WTC11 (cell line): ENCODE measurements around the gene TRPV6. TPM values are rescaled to one million over a fixed set of nuclear protein-coding genes. Genes with fewer than 3 reads are reported as not detected.

ENCODE experiments used
- ATAC-seq: fragments of 200-7000 bp; cut with Tn5 transposase; 2 replicates; pipeline ENCODE4 v1.10.0; 2021; ENCODE audit warnings: mild to moderate bottlenecking, moderate library complexity
- CTCF ChIA-PET: fragments of 300-600 bp; sonication (Branson Sonifier 250); formaldehyde crosslinking; loops from one replicate; lab custom pipeline; 2021; ENCODE audit warnings: antibody characterized with exemption; lab: Charles Lee
- POLR2A ChIA-PET: fragments of 350-600 bp; sonication (Branson Sonifier 250); formaldehyde crosslinking; loops from one replicate; lab custom pipeline; 2021; ENCODE audit warnings: antibody characterized with exemption; lab: Charles Lee
- DNase-seq: peaks from one replicate; pipeline ENCODE4 v3.0.0; 2021; ENCODE audit warnings: low spot score
- H3K27ac Mint-ChIP-seq: 2 replicates; pipeline ENCODE4 v1.8.0; 2021; ENCODE audit warnings: mixed read lengths
- H3K27me3 Mint-ChIP-seq: 2 replicates; pipeline ENCODE4 v1.8.0; 2021; ENCODE audit warnings: low read depth, mild to moderate bottlenecking, moderate library complexity, mixed read lengths
- H3K36me3 Mint-ChIP-seq: 2 replicates; pipeline ENCODE4 v1.8.0; 2021; ENCODE audit warnings: mixed read lengths
- H3K4me1 Mint-ChIP-seq: 2 replicates; pipeline ENCODE4 v1.8.0; 2022; ENCODE audit warnings: mixed read lengths
- H3K4me3 Mint-ChIP-seq: 2 replicates; pipeline ENCODE4 v1.8.0; 2021; ENCODE audit warnings: mild to moderate bottlenecking, moderate library complexity, mixed read lengths
- H3K9me3 Mint-ChIP-seq: 2 replicates; pipeline ENCODE4 v1.8.0; 2021; ENCODE audit warnings: mixed read lengths
- ARID4B ChIP-seq: sonication (generic); formaldehyde crosslinking; IDR thresholded peaks from 2 replicates; pipeline ENCODE4 v1.8.0; 2023; ENCODE audit warnings: missing genetic modification reagents, mild to moderate bottlenecking, borderline replicate concordance
- CREB1 ChIP-seq: sonication (generic); formaldehyde crosslinking; IDR thresholded peaks from 2 replicates; pipeline ENCODE4 v1.8.0; 2023; ENCODE audit warnings: mild to moderate bottlenecking, missing genetic modification reagents
- CREM ChIP-seq: sonication (generic); formaldehyde crosslinking; IDR thresholded peaks from 2 replicates; pipeline ENCODE4 v1.8.1; 2022; ENCODE audit warnings: mild to moderate bottlenecking, missing genetic modification reagents, moderate library complexity
- ESRRA ChIP-seq: sonication (generic); formaldehyde crosslinking; IDR thresholded peaks from 2 replicates; pipeline ENCODE4 v1.8.1; 2022; ENCODE audit warnings: mild to moderate bottlenecking, missing genetic modification reagents, borderline replicate concordance
- FOXK1 ChIP-seq: sonication (generic); formaldehyde crosslinking; IDR thresholded peaks from 2 replicates; pipeline ENCODE4 v1.8.0; 2022; ENCODE audit warnings: mild to moderate bottlenecking, moderate library complexity, missing genetic modification reagents
- FOXP1 ChIP-seq: sonication (generic); formaldehyde crosslinking; IDR thresholded peaks from 2 replicates; pipeline ENCODE4 v1.8.0; 2022; ENCODE audit warnings: missing genetic modification reagents, mild to moderate bottlenecking, moderate library complexity, borderline replicate concordance
- GABPB1 ChIP-seq: sonication (generic); formaldehyde crosslinking; IDR thresholded peaks from 2 replicates; pipeline ENCODE4 v1.8.1; 2023; ENCODE audit warnings: mild to moderate bottlenecking, missing genetic modification reagents
- GTF2I ChIP-seq: fragments of 250-450 bp; sonication (Bioruptor Pico); conservative IDR thresholded peaks from 2 replicates; pipeline ENCODE4 v1.4.0; 2021; ENCODE audit warnings: mild to moderate bottlenecking
- OVOL2 ChIP-seq: fragments of 250-450 bp; sonication (Bioruptor Pico); IDR thresholded peaks from 2 replicates; pipeline ENCODE4 v1.9.0; 2021; ENCODE audit warnings: mild to moderate bottlenecking, borderline replicate concordance
- PRDM15 ChIP-seq: sonication (generic); formaldehyde crosslinking; IDR thresholded peaks from 2 replicates; pipeline ENCODE4 v1.8.0; 2022; ENCODE audit warnings: missing genetic modification reagents
- PREB ChIP-seq: sonication (generic); formaldehyde crosslinking; IDR thresholded peaks from 2 replicates; pipeline ENCODE4 v1.8.1; 2022; ENCODE audit warnings: mild to moderate bottlenecking, missing genetic modification reagents, moderate library complexity, borderline replicate concordance
- PRRX2 ChIP-seq: fragments of 250-450 bp; sonication (Bioruptor Pico); IDR thresholded peaks from 2 replicates; pipeline ENCODE4 v1.8.0; 2021; ENCODE audit warnings: mild to moderate bottlenecking
- SP1 ChIP-seq: sonication (generic); formaldehyde crosslinking; conservative IDR thresholded peaks from 2 replicates; pipeline ENCODE4 v1.8.1; 2022; ENCODE audit warnings: missing genetic modification reagents
- ZNF219 ChIP-seq: sonication (generic); formaldehyde crosslinking; IDR thresholded peaks from 2 replicates; pipeline ENCODE4 v1.8.0; 2023; ENCODE audit warnings: missing genetic modification reagents, mild to moderate bottlenecking, borderline replicate concordance
- ZNF317 ChIP-seq: sonication (generic); formaldehyde crosslinking; IDR thresholded peaks from 2 replicates; pipeline ENCODE4 v1.8.1; 2023; ENCODE audit warnings: low read depth, mild to moderate bottlenecking, moderate library complexity, missing genetic modification reagents, borderline replicate concordance
- ZSCAN18 ChIP-seq: fragments of 250-450 bp; sonication (Bioruptor Pico); IDR thresholded peaks from 2 replicates; pipeline ENCODE4 v2.1.2; 2022; ENCODE audit warnings: mild to moderate bottlenecking, moderate library complexity
- total RNA-seq: library from RNA; stranded (reverse); gene quantifications from 3 replicates; pipeline ENCODE4 v1.2.3, GENCODE V29; 2021
- TF ChIP-seq, protein P1 (sequence below): sonication (generic); formaldehyde crosslinking; IDR thresholded peaks from 2 replicates; pipeline ENCODE4 v1.8.0; 2022; ENCODE audit warnings: mild to moderate bottlenecking, missing genetic modification reagents
- TF ChIP-seq, protein P2 (sequence below): sonication (generic); formaldehyde crosslinking; IDR thresholded peaks from 2 replicates; pipeline ENCODE4 v1.8.0; 2022; ENCODE audit warnings: mild to moderate bottlenecking, missing genetic modification reagents
- TF ChIP-seq, protein P3 (sequence below): sonication (generic); formaldehyde crosslinking; IDR thresholded peaks from 2 replicates; pipeline ENCODE4 v1.8.0; 2023; ENCODE audit warnings: missing genetic modification reagents

Gene TRPV6
- total RNA-seq, 1 experiment from 2014 or later: 0.63 TPM

DNA sequence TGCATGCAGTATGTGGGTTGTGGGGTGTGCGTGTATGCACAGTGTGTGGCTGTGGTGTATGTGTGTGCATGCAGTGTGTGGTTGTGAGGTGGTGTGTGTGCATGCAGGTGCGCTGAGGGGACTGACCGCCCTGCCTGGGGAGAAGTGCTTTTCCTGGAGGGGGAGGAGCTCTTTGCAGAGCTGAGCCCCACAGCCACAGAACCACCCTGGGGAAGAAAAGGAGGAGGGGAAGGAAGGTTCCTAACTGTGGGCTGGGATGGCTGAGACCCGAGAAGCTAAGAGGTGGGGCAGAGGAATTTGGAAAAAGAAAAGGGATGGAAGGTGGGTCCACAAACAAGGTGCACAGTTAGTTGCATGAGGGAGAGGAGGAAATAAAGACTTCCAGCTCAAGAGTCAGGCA is 48.1 kb upstream of the TRPV6 start, which contains the start of gene TRPV5:
TSS of gene TRPV5 (minus strand) at position 123 of the 400 bp plus-strand sequence. CDS start 287 bp downstream, outside the sequence.
- CTCF ChIA-PET: interaction anchor here (0.8 to 2.4 kb wide), 7 partner anchors 8 to 282 kb away, joined by 3 to 8 read pairs (median 4); no protein-coding TSS in a partner anchor
- ATAC-seq (peak; percentile 57; the same call in 1 of the 2 replicates), DNase-seq (no peak)
- Mint-ChIP-seq H3K27me3 (no peaks in the 10 kb centered on the region; the same call in 1 of the 2 replicates), H3K4me1 (peaks cover 12% of the 10 kb centered on the region), H3K27ac (no peak within 1 kb of the TSS), H3K9me3 (no peaks in the 10 kb centered on the region), H3K4me3 (no peak within 1 kb of the TSS), H3K36me3 (no peaks in the 10 kb centered on the region)
- TF ChIP-seq, protein P1, sequence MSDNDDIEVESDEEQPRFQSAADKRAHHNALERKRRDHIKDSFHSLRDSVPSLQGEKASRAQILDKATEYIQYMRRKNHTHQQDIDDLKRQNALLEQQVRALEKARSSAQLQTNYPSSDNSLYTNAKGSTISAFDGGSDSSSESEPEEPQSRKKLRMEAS (CRISPR knock-in tag): no peak
- no peak for TF ChIP-seq ZNF219 (CRISPR knock-in tag)
- no peak for TF ChIP-seq ZSCAN18 (CRISPR knock-in tag)
- TF ChIP-seq ARID4B (CRISPR knock-in tag): no peak
- TF ChIP-seq SP1 (CRISPR knock-in tag): no peak
- TF ChIP-seq, protein P2, sequence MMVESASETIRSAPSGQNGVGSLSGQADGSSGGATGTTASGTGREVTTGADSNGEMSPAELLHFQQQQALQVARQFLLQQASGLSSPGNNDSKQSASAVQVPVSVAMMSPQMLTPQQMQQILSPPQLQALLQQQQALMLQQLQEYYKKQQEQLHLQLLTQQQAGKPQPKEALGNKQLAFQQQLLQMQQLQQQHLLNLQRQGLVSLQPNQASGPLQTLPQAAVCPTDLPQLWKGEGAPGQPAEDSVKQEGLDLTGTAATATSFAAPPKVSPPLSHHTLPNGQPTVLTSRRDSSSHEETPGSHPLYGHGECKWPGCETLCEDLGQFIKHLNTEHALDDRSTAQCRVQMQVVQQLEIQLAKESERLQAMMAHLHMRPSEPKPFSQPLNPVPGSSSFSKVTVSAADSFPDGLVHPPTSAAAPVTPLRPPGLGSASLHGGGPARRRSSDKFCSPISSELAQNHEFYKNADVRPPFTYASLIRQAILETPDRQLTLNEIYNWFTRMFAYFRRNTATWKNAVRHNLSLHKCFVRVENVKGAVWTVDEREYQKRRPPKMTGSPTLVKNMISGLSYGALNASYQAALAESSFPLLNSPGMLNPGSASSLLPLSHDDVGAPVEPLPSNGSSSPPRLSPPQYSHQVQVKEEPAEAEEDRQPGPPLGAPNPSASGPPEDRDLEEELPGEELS (CRISPR knock-in tag): no peak
- no peak for TF ChIP-seq ZNF317 (CRISPR knock-in tag)
- no peak for TF ChIP-seq GTF2I (CRISPR knock-in tag)
- no peak for TF ChIP-seq GABPB1 (CRISPR knock-in tag)
- no peak for TF ChIP-seq CREM (CRISPR knock-in tag)
- TF ChIP-seq FOXP1 (CRISPR knock-in tag): no peak
- no peak for TF ChIP-seq CREB1 (CRISPR knock-in tag)
- TF ChIP-seq ESRRA (CRISPR knock-in tag): no peak
- TF ChIP-seq, protein P3, sequence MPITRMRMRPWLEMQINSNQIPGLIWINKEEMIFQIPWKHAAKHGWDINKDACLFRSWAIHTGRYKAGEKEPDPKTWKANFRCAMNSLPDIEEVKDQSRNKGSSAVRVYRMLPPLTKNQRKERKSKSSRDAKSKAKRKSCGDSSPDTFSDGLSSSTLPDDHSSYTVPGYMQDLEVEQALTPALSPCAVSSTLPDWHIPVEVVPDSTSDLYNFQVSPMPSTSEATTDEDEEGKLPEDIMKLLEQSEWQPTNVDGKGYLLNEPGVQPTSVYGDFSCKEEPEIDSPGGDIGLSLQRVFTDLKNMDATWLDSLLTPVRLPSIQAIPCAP (CRISPR knock-in tag): no peak
- no peak for TF ChIP-seq PRRX2 (CRISPR knock-in tag)
- POLR2A ChIA-PET: no interaction called here

GRCh38 chr7:142933092-142933475 is 47.5 kb upstream of the TRPV6 start:
- no peaks in the 10 kb centered on the region for H3K36me3 Mint-ChIP-seq
- no peak overlapping the region for H3K27ac Mint-ChIP-seq
- no peaks in the 10 kb centered on the region; the same call in 1 of the 2 replicates for H3K27me3 Mint-ChIP-seq
- ChIA-PET POLR2A (no interaction called here), CTCF (interaction anchor here (0.8 to 2.4 kb wide), 7 partner anchors 7 to 282 kb away, joined by 3 to 8 read pairs (median 4); no protein-coding TSS in a partner anchor)
- H3K4me1 Mint-ChIP-seq: peaks cover 12% of the 10 kb centered on the region
- ATAC-seq (no peak), DNase-seq (no peak)
- H3K4me3 Mint-ChIP-seq: no peak overlapping the region
- peaks cover under 1% of the 10 kb centered on the region; the same call in 1 of the 2 replicates for H3K9me3 Mint-ChIP-seq
- TF ChIP-seq PREB (no peak), PRDM15 (CRISPR knock-in tag) (no peak), CREB1 (CRISPR knock-in tag) (no peak), FOXK1 (CRISPR knock-in tag) (no peak), OVOL2 (CRISPR knock-in tag) (no peak), CREM (CRISPR knock-in tag) (no peak)
